ENCODE measurements around the gene WHRN.

DNA sequence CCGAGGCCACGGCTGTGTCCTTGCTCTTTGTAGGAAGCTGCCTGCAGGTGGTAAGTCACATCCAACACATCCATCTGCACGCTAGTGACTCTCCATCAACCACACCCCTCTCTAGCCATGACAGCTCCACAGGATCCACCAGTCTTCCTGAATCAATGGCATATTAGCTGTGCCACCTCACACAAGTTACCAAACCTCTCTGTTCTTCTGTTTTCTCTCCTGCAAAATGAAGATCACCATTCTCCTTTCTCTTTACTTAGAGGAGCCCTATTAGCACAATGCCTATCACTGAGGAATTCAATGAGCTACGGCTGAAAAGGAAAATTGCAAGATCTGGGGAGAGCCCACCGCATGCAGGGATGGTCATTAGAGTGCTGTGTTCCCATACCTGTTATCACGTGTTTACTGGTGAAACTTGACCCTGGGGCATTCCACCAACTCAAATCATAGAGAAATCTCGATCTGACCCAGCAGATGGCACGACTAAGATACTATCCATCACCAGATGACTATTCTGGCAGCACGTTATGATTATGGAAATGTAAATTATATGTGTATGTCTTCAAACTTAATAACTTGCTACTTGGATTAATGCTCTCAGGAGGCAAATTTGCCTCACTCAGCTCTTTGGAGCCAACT is 20.9 kb downstream of the WHRN start:
- TF ChIP-seq CTCF (IDR thresholded peaks at IDR 0.05; ENCODE audit: insufficient read depth, low read length, poor library complexity, severe bottlenecking): no peak
- no peak for TF ChIP-seq EZH2phosphoT487 (conservative IDR thresholded peaks at IDR 0.05; ENCODE audit: low read length)
